IMR-90 (cell line): ENCODE data around the gene TP53BP2. TPM values are rescaled to one million over a fixed set of nuclear protein-coding genes. Genes with fewer than 3 reads are reported as not detected.

Source experiments
- ATAC-seq: fragments of 200-7000 bp; cut with Tn5 transposase; 2 replicates; pipeline ENCODE4 v1.9.1; 2020; ENCODE audit warnings: low read depth, mild to moderate bottlenecking, moderate library complexity
- BruUV-seq: library from RNA; stranded (reverse); fragments of 400-500 nt; replicated peaks from 2 replicates; lab custom pipeline; 2021; lab: Mats Ljungman, UMichigan
- CTCF ChIA-PET: fragments of 300-600 bp; formaldehyde crosslinking; extraction: SDS; loops from one replicate; lab custom pipeline; 2021; ENCODE audit warnings: antibody characterized with exemption; lab: Yijun Ruan, JAX
- POLR2A ChIA-PET: fragments of 300-600 bp; sonication (Branson Sonifier 250); formaldehyde crosslinking; loops from one replicate; lab custom pipeline; 2022; ENCODE audit warnings: antibody characterized with exemption; ENCODE audit not compliant: unreplicated experiment; lab: Charles Lee
- DNase-seq: peaks from one replicate; pipeline ENCODE4 v3.0.0; 2013
- H2AFZ ChIP-seq: replicated peaks from 2 replicates; pipeline ENCODE3; 2013; ENCODE audit warnings: low read length, mild to moderate bottlenecking; ENCODE audit not compliant: poor library complexity
- H2AK5ac ChIP-seq: 2 replicates; pipeline ENCODE4 v1.6.1; 2013; ENCODE audit warnings: low read depth, low read length, inconsistent platforms
- H2AK9ac ChIP-seq: replicated peaks from 2 replicates; pipeline ENCODE3; 2013; ENCODE audit warnings: mild to moderate bottlenecking, low read depth, low read length, moderate library complexity; ENCODE audit not compliant: poor library complexity
- H2BK120ac ChIP-seq: 2 replicates; pipeline ENCODE4 v1.6.1; 2013; ENCODE audit warnings: low read depth, low read length, inconsistent platforms
- H2BK15ac ChIP-seq: 3 replicates; pipeline ENCODE4 v1.6.1; 2013; ENCODE audit warnings: low read depth, low read length, inconsistent platforms
- H2BK20ac ChIP-seq: 2 replicates; pipeline ENCODE4 v1.6.1; 2013; ENCODE audit warnings: low read depth, mild to moderate bottlenecking, inconsistent platforms, low read length, moderate library complexity
- H2BK5ac ChIP-seq: 2 replicates; pipeline ENCODE4 v1.6.1; 2013; ENCODE audit warnings: mild to moderate bottlenecking, low read depth, low read length, inconsistent platforms; ENCODE audit not compliant: poor library complexity, severe bottlenecking
- H3K14ac ChIP-seq: replicated peaks from 2 replicates; pipeline ENCODE4 v1.6.1; 2013; ENCODE audit warnings: low read depth, low read length, inconsistent platforms
- H3K18ac ChIP-seq: 2 replicates; pipeline ENCODE4 v1.6.1; 2013; ENCODE audit warnings: low read depth, low read length, control low read depth
- H3K23ac ChIP-seq: 2 replicates; pipeline ENCODE4 v1.6.1; 2013; ENCODE audit warnings: low read depth, low read length, inconsistent platforms
- H3K27ac ChIP-seq: 2 replicates; pipeline ENCODE4 v1.5.1; 2013; ENCODE audit warnings: mild to moderate bottlenecking, control low read depth, low read length; ENCODE audit not compliant: insufficient read depth
- H3K27me3 ChIP-seq: 2 replicates; pipeline ENCODE4 v1.6.1; 2013; ENCODE audit warnings: low read length; ENCODE audit not compliant: control insufficient read depth, insufficient read depth
- H3K36me3 ChIP-seq: 2 replicates; pipeline ENCODE4 v1.6.1; 2013; ENCODE audit warnings: low read length, mixed read lengths; ENCODE audit not compliant: control insufficient read depth, insufficient read depth
- H3K4ac ChIP-seq: 2 replicates; pipeline ENCODE4 v1.6.1; 2013; ENCODE audit warnings: low read depth, low read length, inconsistent platforms
- H3K4me1 ChIP-seq: 2 replicates; pipeline ENCODE4 v1.6.1; 2013; ENCODE audit warnings: low read length, mixed read lengths; ENCODE audit not compliant: control insufficient read depth, insufficient read depth
- H3K4me2 ChIP-seq: 2 replicates; pipeline ENCODE4 v1.6.1; 2013; ENCODE audit warnings: low read depth, mild to moderate bottlenecking, control low read depth, low read length, moderate library complexity
- H3K4me3 ChIP-seq: 2 replicates; pipeline ENCODE4 v1.5.1; 2013; ENCODE audit warnings: low read depth, mild to moderate bottlenecking, control low read depth, low read length, moderate library complexity; ENCODE audit not compliant: insufficient read depth
- H3K56ac ChIP-seq: 2 replicates; pipeline ENCODE4 v1.6.1; 2013; ENCODE audit warnings: low read length, inconsistent platforms; ENCODE audit not compliant: insufficient read depth; ENCODE audit errors: extremely low read depth
- H3K79me1 ChIP-seq, 2 experiments: 2 replicates each; pipeline ENCODE4 v1.6.1; 2013; ENCODE audit warnings: low read length in 2 of 2, inconsistent platforms in 1 of 2, low read depth in 1 of 2
- H3K9ac ChIP-seq: 2 replicates; pipeline ENCODE4 v1.6.1; 2013; ENCODE audit warnings: low read depth, low read length, control low read depth
- H3K9me1 ChIP-seq: 2 replicates; pipeline ENCODE4 v1.6.1; 2013; ENCODE audit warnings: low read length, inconsistent platforms; ENCODE audit not compliant: insufficient read depth
- H3K9me3 ChIP-seq: 2 replicates; pipeline ENCODE4 v1.6.1; 2013; ENCODE audit warnings: low read length; ENCODE audit not compliant: control insufficient read depth, insufficient read depth
- H4K20me1 ChIP-seq: 2 replicates; pipeline ENCODE4 v1.6.1; 2013; ENCODE audit warnings: low read length, inconsistent platforms; ENCODE audit not compliant: insufficient read depth
- H4K5ac ChIP-seq: 2 replicates; pipeline ENCODE4 v1.6.1; 2013; ENCODE audit warnings: mild to moderate bottlenecking, low read depth, low read length, control low read depth
- H4K8ac ChIP-seq, 2 experiments: 2 replicates each; pipeline ENCODE4 v1.6.1; 2013; ENCODE audit warnings: low read depth in 2 of 2, low read length in 2 of 2, control low read depth in 1 of 2, inconsistent platforms in 1 of 2
- H4K91ac ChIP-seq: 2 replicates; pipeline ENCODE4 v1.6.1; 2013; ENCODE audit warnings: low read depth, low read length, inconsistent platforms; ENCODE audit not compliant: insufficient read depth
- BHLHE40 ChIP-seq: fragments of 150-350 bp; IDR thresholded peaks from 2 replicates; pipeline ENCODE4 v1.6.1; 2016; ENCODE audit warnings: mild to moderate bottlenecking, low read depth, low read length
- CEBPB ChIP-seq: IDR thresholded peaks from 2 replicates; pipeline ENCODE4 v1.6.1; 2012; ENCODE audit warnings: low read depth, low read length, improper control_type of control experiment
- CHD1 ChIP-seq: IDR thresholded peaks from 2 replicates; pipeline ENCODE4 v1.6.1; 2012; ENCODE audit warnings: low read depth, low read length, improper control_type of control experiment
- CTCF ChIP-seq: conservative IDR thresholded peaks from 2 replicates; pipeline ENCODE4 v1.5.1; 2012; ENCODE audit warnings: mild to moderate bottlenecking, low read depth, low read length, improper control_type of control experiment
- ELK1 ChIP-seq: fragments of 150-350 bp; IDR thresholded peaks from 2 replicates; pipeline ENCODE4 v1.6.1; 2016; ENCODE audit warnings: low read depth, mild to moderate bottlenecking, low read length, moderate library complexity, borderline replicate concordance
- FOS ChIP-seq: fragments of 150-350 bp; IDR thresholded peaks from 2 replicates; pipeline ENCODE4 v1.6.1; 2016; ENCODE audit warnings: low read depth, low read length
- MAFK ChIP-seq: IDR thresholded peaks from 2 replicates; pipeline ENCODE4 v1.6.1; 2012; ENCODE audit warnings: low read depth, low read length, improper control_type of control experiment
- MAZ ChIP-seq: IDR thresholded peaks from 2 replicates; pipeline ENCODE4 v1.6.1; 2012; ENCODE audit warnings: low read depth, mild to moderate bottlenecking, low read length, improper control_type of control experiment, moderate library complexity, borderline replicate concordance
- MXI1 ChIP-seq: IDR thresholded peaks from 2 replicates; pipeline ENCODE4 v1.6.1; 2012; ENCODE audit warnings: low read depth, mild to moderate bottlenecking, low read length, moderate library complexity, borderline replicate concordance
- NFE2L2 ChIP-seq: fragments of 150-350 bp; IDR thresholded peaks from 2 replicates; pipeline ENCODE4 v1.6.1; 2016; ENCODE audit warnings: low read depth, mild to moderate bottlenecking, low read length
- RAD21 ChIP-seq: IDR thresholded peaks from 2 replicates; pipeline ENCODE4 v1.6.1; 2012; ENCODE audit warnings: low read length, improper control_type of control experiment
- RCOR1 ChIP-seq: IDR thresholded peaks from 2 replicates; pipeline ENCODE4 v1.6.1; 2012; ENCODE audit warnings: mild to moderate bottlenecking, low read length, improper control_type of control experiment; ENCODE audit not compliant: insufficient replicate concordance
- RFX5 ChIP-seq: IDR thresholded peaks from 2 replicates; pipeline ENCODE4 v1.8.0; 2012; ENCODE audit warnings: low read depth, mild to moderate bottlenecking, low read length, moderate library complexity
- SMC3 ChIP-seq: fragments of 150-350 bp; IDR thresholded peaks from 2 replicates; pipeline ENCODE4 v1.6.1; 2016; ENCODE audit warnings: low read depth, mild to moderate bottlenecking, antibody characterized with exemption, low read length, moderate library complexity
- USF2 ChIP-seq: fragments of 150-350 bp; IDR thresholded peaks from 2 replicates; pipeline ENCODE4 v1.6.1; 2017; ENCODE audit warnings: mild to moderate bottlenecking, antibody characterized with exemption, low read length, low read depth
- WGBS, 2 experiments: methylation state at CpG; one replicate each; pipeline versions ENCODE4 v1.1.5 to v1.1.7; 2013; ENCODE audit warnings: missing lambda C conversion rate in 2 of 2; ENCODE audit not compliant: insufficient read length in 1 of 2; ENCODE audit errors: extremely low coverage in 2 of 2; 5-methylcytosine and 5-hydroxymethylcytosine counted together
- dilution Hi-C: fragments of 300-500 bp; cut with HindIII; formaldehyde crosslinking; loops from one replicate; pipeline ENCODE4 v1.14.3; 2018; ENCODE audit warnings: low sequenced_read_pairs; ENCODE audit not compliant: unreplicated experiment
- in situ Hi-C: fragments of 300-500 bp; cut with MboI; formaldehyde crosslinking; loops from 3 replicates; pipeline ENCODE4 v1.14.3; 2019; ENCODE audit warnings: low sequenced_read_pairs, inconsistent platforms, mixed read lengths
- intact Hi-C: fragments of 100-400 bp; cut with micrococcal nuclease; formaldehyde crosslinking; loops from 2 replicates; pipeline ENCODE4 v1.10.0; 2022
- polyA plus RNA-seq, 3 experiments: library from polyadenylated mRNA; depleted of rRNA; stranded (reverse); fragments of >200 nt; gene quantifications; 2 replicates each; pipeline ENCODE4 v1.2.3, GENCODE V29; 2012; ENCODE audit warnings: low replicate concordance in 1 of 3
- total RNA-seq: library from RNA; depleted of rRNA; stranded (reverse); fragments of >200 nt; gene quantifications from 2 replicates; pipeline ENCODE4 v1.2.3, GENCODE V29; 2012

TP53BP2 gene
- total and polyA plus RNA-seq, 2 of the 4 experiments (the other 2 are of a cell fraction), result 19.9 to 35.0 TPM

- no TSS peak for BruUV-seq
- intact Hi-C loops, result no loop called here
- H4K8ac ChIP-seq, result no peak overlapping the region
These were observed 17.4 kb downstream of the TP53BP2 start for GRCh38 chr1:223828162-223828848.

More at GRCh38 chr1:223828162-223828848, 17.4 kb downstream of the TP53BP2 start:
- Histone ChIP-seq H3K4me3 (no peak overlapping the region), H3K56ac (no peak overlapping the region), H2BK15ac (no peak overlapping the region), H3K36me3 (no peaks in the 10 kb centered on the region), H2BK5ac (no peak overlapping the region), H2BK120ac (no peak overlapping the region), H3K9ac (no peak overlapping the region), H3K4me2 (no peak overlapping the region), H3K27ac (no peak overlapping the region), H3K18ac (no peak overlapping the region), H3K14ac (no peak overlapping the region), H4K20me1 (peaks cover 57% of the 10 kb centered on the region), H3K79me1 (peaks cover 29 to 58% of the 10 kb centered on the region in 2 experiments), H3K27me3 (no peaks in the 10 kb centered on the region), H4K5ac (no peak overlapping the region), H3K4ac (no peak overlapping the region), H3K9me3 (no peaks in the 10 kb centered on the region), H2BK20ac (no peak overlapping the region), H2AK5ac (no peak overlapping the region), H3K9me1 (peaks cover 24% of the 10 kb centered on the region), H2AFZ (no peak overlapping the region), H4K91ac (no peak overlapping the region), H3K23ac (no peak overlapping the region), H2AK9ac (no peak overlapping the region), H3K4me1 (peaks cover 12% of the 10 kb centered on the region)
- in situ Hi-C loops, result no loop called here
- DNase-seq (no peak), ATAC-seq (no peak)
- ChIA-PET POLR2A (no interaction called here), CTCF (no interaction called here)
- no CpG with 5 or more reads among the region's 6 CpGs for WGBS, 2 experiments
- no peak for TF ChIP-seq NFE2L2
- TF ChIP-seq CHD1, result no peak
- no peak for TF ChIP-seq CTCF
- TF ChIP-seq CEBPB, result no peak
- TF ChIP-seq RFX5, result no peak
- TF ChIP-seq MAZ, result no peak
- TF ChIP-seq RCOR1, result no peak
- no peak for TF ChIP-seq RAD21
- TF ChIP-seq USF2, result no peak
- TF ChIP-seq BHLHE40, result no peak
- TF ChIP-seq FOS, result no peak
- no peak for TF ChIP-seq ELK1
- TF ChIP-seq MXI1, result no peak
- no peak for TF ChIP-seq SMC3
- TF ChIP-seq MAFK, result no peak
- dilution Hi-C loops, result no loop called here
